GM23338 (cell line): ENCODE data around the gene APOBEC3F. TPM values are rescaled to one million over a fixed set of nuclear protein-coding genes. Genes with fewer than 3 reads are reported as not detected.
"Not testable (repeated sequence)": the region's sequence is repeated elsewhere in the genome, so short reads cannot be mapped to it uniquely, and the experiment has no call there.

Experiments
- ATAC-seq: fragments of 200-7000 bp; cut with Tn5 transposase; 3 replicates; pipeline ENCODE4 v1.9.1; 2020
- DNase-seq: peaks from one replicate; pipeline ENCODE4 v3.0.0-alpha.2; 2015; ENCODE audit warnings: low spot score
- H2AFZ ChIP-seq: fragments of 200-600 bp; sonication (generic); 2 replicates; pipeline ENCODE4 v1.8.0; 2016; ENCODE audit warnings: antibody characterized with exemption, mild to moderate bottlenecking, moderate library complexity
- H3F3A ChIP-seq: fragments of 200-600 bp; sonication (generic); replicated peaks from 2 replicates; pipeline ENCODE4 v1.8.0; 2017; ENCODE audit warnings: antibody characterized with exemption, mixed run types, low read depth
- H3K27ac ChIP-seq: fragments of 200-600 bp; sonication (generic); 2 replicates; pipeline ENCODE4 v1.6.1; 2016; ENCODE audit warnings: low read depth
- H3K27me3 ChIP-seq: fragments of 200-600 bp; sonication (generic); 2 replicates; pipeline ENCODE4 v1.8.0; 2016; ENCODE audit warnings: mild to moderate bottlenecking, mixed run types, moderate library complexity; ENCODE audit not compliant: insufficient read depth
- H3K36me3 ChIP-seq: fragments of 200-600 bp; sonication (generic); 2 replicates; pipeline ENCODE4 v1.8.0; 2016; ENCODE audit warnings: mild to moderate bottlenecking; ENCODE audit not compliant: insufficient read depth
- H3K4me1 ChIP-seq: fragments of 200-600 bp; sonication (generic); 2 replicates; pipeline ENCODE4 v1.8.0; 2016; ENCODE audit warnings: mild to moderate bottlenecking, moderate library complexity; ENCODE audit not compliant: insufficient read depth
- H3K4me2 ChIP-seq: fragments of 200-600 bp; sonication (generic); 2 replicates; pipeline ENCODE4 v1.7.1; 2017; ENCODE audit warnings: mixed run types
- H3K4me3 ChIP-seq: fragments of 200-600 bp; sonication (generic); 2 replicates; pipeline ENCODE4 v1.6.1; 2016; ENCODE audit warnings: mixed run types
- H3K79me2 ChIP-seq: fragments of 200-600 bp; sonication (generic); replicated peaks from 2 replicates; pipeline ENCODE4 v1.8.0; 2017; ENCODE audit warnings: mild to moderate bottlenecking; ENCODE audit not compliant: insufficient read depth
- H3K9me2 ChIP-seq: fragments of 200-600 bp; sonication (generic); 2 replicates; pipeline ENCODE4 v1.8.0; 2017; ENCODE audit not compliant: insufficient read depth
- H4K20me1 ChIP-seq: fragments of 200-600 bp; sonication (generic); replicated peaks from 2 replicates; pipeline ENCODE4 v1.8.0; 2017; ENCODE audit warnings: mild to moderate bottlenecking; ENCODE audit not compliant: insufficient read depth
- H3K27ac Mint-ChIP-seq: 2 replicates; pipeline ENCODE4 v1.8.0; 2020; ENCODE audit warnings: inconsistent platforms, mild to moderate bottlenecking, moderate library complexity, mixed read lengths
- H3K27me3 Mint-ChIP-seq: 3 replicates; pipeline ENCODE4 v1.8.0; 2022; ENCODE audit warnings: low read depth, mild to moderate bottlenecking, moderate library complexity, mixed read lengths, inconsistent platforms; ENCODE audit not compliant: insufficient read depth, poor library complexity
- H3K36me3 Mint-ChIP-seq: 3 replicates; pipeline ENCODE4 v1.8.0; 2021; ENCODE audit warnings: low read depth, mild to moderate bottlenecking, inconsistent platforms, moderate library complexity, mixed read lengths
- H3K4me1 Mint-ChIP-seq: 3 replicates; pipeline ENCODE4 v1.8.0; 2020; ENCODE audit warnings: mild to moderate bottlenecking, inconsistent platforms, mixed read lengths
- H3K4me3 Mint-ChIP-seq: 3 replicates; pipeline ENCODE4 v1.8.0; 2021; ENCODE audit warnings: moderate library complexity, mild to moderate bottlenecking, inconsistent platforms, mixed read lengths
- H3K9me3 Mint-ChIP-seq: 3 replicates; pipeline ENCODE4 v1.8.0; 2020; ENCODE audit warnings: moderate library complexity, mild to moderate bottlenecking, inconsistent platforms, mixed read lengths
- CREB1 ChIP-seq: fragments of 250-450 bp; sonication (Bioruptor Pico); IDR thresholded peaks from 2 replicates; pipeline ENCODE4 v1.5.0; 2020; ENCODE audit warnings: low read depth, mild to moderate bottlenecking, moderate library complexity
- POLR2AphosphoS5 ChIP-seq: IDR thresholded peaks from 2 replicates; pipeline ENCODE4 v1.6.1; 2016; ENCODE audit warnings: antibody characterized with exemption, low read depth
- REST ChIP-seq: IDR thresholded peaks from one replicate; pipeline ENCODE4 v1.6.1; 2018; ENCODE audit warnings: antibody characterized with exemption; ENCODE audit not compliant: unreplicated experiment
- STAT1 ChIP-seq: IDR thresholded peaks from one replicate; pipeline ENCODE4 v1.6.1; 2016; ENCODE audit warnings: antibody characterized with exemption; ENCODE audit not compliant: unreplicated experiment
- ZNF114 ChIP-seq: fragments of 250-450 bp; sonication (Bioruptor Pico); IDR thresholded peaks from 2 replicates; pipeline ENCODE4 v1.5.0; 2020; ENCODE audit warnings: mild to moderate bottlenecking, moderate library complexity
- ZNF331 ChIP-seq: fragments of 250-450 bp; sonication (Bioruptor Pico); IDR thresholded peaks from 2 replicates; pipeline ENCODE4 v1.5.0; 2020; ENCODE audit warnings: low read depth, mild to moderate bottlenecking, moderate library complexity
- long read RNA-seq: library from polyadenylated mRNA; unstranded; transcript quantifications from one replicate; pipeline ENCODE4 v2.0.0, GENCODE V29; 2020; ENCODE audit not compliant: unreplicated experiment
- polyA plus RNA-seq: library from polyadenylated mRNA; unstranded; fragments of >200 nt; fragmentation: Nextera tagmentation; extraction: Ambion mirVana; gene quantifications from 2 replicates; pipeline ENCODE4 v1.2.1, GENCODE V29; 2016
- total RNA-seq: library from RNA; depleted of rRNA; stranded (reverse); fragments of >200 nt; shearing (Covaris generic); gene quantifications from 2 replicates; pipeline ENCODE4 v1.2.3, GENCODE V29; 2014; rRNA removed
- TF ChIP-seq, protein P1 (sequence below), 2 experiments: fragments of 200-600 bp in 1 of 2; sonication (generic) in 1 of 2; conservative IDR thresholded peaks; 2 replicates each; pipeline versions ENCODE4 v1.5.1 to v1.6.1; 2016 to 2017; ENCODE audit warnings: antibody characterized with exemption in 2 of 2, low read depth in 2 of 2, mild to moderate bottlenecking in 2 of 2, moderate library complexity in 1 of 2
- TF ChIP-seq, protein P2 (sequence below): IDR thresholded peaks from 2 replicates; pipeline ENCODE4 v1.6.1; 2016; ENCODE audit warnings: antibody characterized with exemption

Gene APOBEC3F
- 3.4 and 4.7 TPM in 2 replicates for total RNA-seq
- polyA plus RNA-seq: 3.4 and 3.5 TPM in 2 replicates
- long read RNA-seq, partial matches to known transcripts: 1 of 2 reads
- long read RNA-seq, other reads (novel, unspliced or antisense): 0 of 2 reads

GRCh38 chr22:39040538-39041296 lies at the start of gene APOBEC3F:
APOBEC3F (plus strand) TSS chr22:39040864; CDS start chr22:39040961, 97 bp downstream.
- TF ChIP-seq, protein P1, sequence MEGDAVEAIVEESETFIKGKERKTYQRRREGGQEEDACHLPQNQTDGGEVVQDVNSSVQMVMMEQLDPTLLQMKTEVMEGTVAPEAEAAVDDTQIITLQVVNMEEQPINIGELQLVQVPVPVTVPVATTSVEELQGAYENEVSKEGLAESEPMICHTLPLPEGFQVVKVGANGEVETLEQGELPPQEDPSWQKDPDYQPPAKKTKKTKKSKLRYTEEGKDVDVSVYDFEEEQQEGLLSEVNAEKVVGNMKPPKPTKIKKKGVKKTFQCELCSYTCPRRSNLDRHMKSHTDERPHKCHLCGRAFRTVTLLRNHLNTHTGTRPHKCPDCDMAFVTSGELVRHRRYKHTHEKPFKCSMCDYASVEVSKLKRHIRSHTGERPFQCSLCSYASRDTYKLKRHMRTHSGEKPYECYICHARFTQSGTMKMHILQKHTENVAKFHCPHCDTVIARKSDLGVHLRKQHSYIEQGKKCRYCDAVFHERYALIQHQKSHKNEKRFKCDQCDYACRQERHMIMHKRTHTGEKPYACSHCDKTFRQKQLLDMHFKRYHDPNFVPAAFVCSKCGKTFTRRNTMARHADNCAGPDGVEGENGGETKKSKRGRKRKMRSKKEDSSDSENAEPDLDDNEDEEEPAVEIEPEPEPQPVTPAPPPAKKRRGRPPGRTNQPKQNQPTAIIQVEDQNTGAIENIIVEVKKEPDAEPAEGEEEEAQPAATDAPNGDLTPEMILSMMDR (conservative IDR thresholded peaks at IDR 0.05; ENCODE audit: low read depth in 2 of 2): peak in 1 of 2 experiments; percentile 14; a peak in 1 of 4 replicates
- peak; percentile 37 for TF ChIP-seq POLR2AphosphoS5
- H3K36me3 ChIP-seq, H3K27me3 ChIP-seq, H3K9me2 ChIP-seq, H3K9me3 Mint-ChIP-seq, H4K20me1 ChIP-seq, H3K79me2 ChIP-seq, H3K36me3 Mint-ChIP-seq, H2AFZ ChIP-seq: not testable (repeated sequence)
- peaks cover 21% of the 10 kb centered on the region for H3K27me3 Mint-ChIP-seq
- peak; percentile 88 for ATAC-seq
- peak within 1 kb of the TSS; percentile 72 for H3K4me3 Mint-ChIP-seq
- Histone ChIP-seq H3K4me3 (peak within 1 kb of the TSS; percentile 63), H3K27ac (peak within 1 kb of the TSS; percentile 90), H3K4me2 (peak within 1 kb of the TSS; percentile 82), H3K4me1 (peaks cover 43% of the 10 kb centered on the region), H3F3A (peaks cover 18% of the 10 kb centered on the region; the same call in 1 of the 2 replicates)
- peak; percentile 60 for DNase-seq
- peaks cover 57% of the 10 kb centered on the region for H3K4me1 Mint-ChIP-seq
- peak within 1 kb of the TSS; percentile 95 for H3K27ac Mint-ChIP-seq

GRCh38 chr22:38992871-38993371 lies 47.7 kb upstream of the APOBEC3F start:
- DNase-seq: peak; percentile 82
- H2AFZ ChIP-seq: not testable (repeated sequence)

GRCh38 chr22:38996105-38996504 lies 44.6 kb upstream of the APOBEC3F start:
- Histone ChIP-seq H2AFZ (no peak overlapping the region), H3K27ac (no peak overlapping the region), H3K9me2 (no peaks in the 10 kb centered on the region), H3K4me1 (peaks cover 5% of the 10 kb centered on the region), H4K20me1 (no peaks in the 10 kb centered on the region), H3K4me2 (no peak overlapping the region), H3K79me2 (no peaks in the 10 kb centered on the region), H3K36me3 (no peaks in the 10 kb centered on the region), H3K27me3 (no peaks in the 10 kb centered on the region), H3K4me3 (no peak overlapping the region), H3F3A (peaks cover 5% of the 10 kb centered on the region; the same call in 1 of the 2 replicates)
- Mint-ChIP-seq H3K4me1 (peaks cover 43% of the 10 kb centered on the region), H3K27me3 (peaks cover 16% of the 10 kb centered on the region), H3K36me3 (peaks cover 11% of the 10 kb centered on the region), H3K4me3 (no peak overlapping the region), H3K9me3 (peaks cover 10% of the 10 kb centered on the region; the same call in 2 of the 3 replicates), H3K27ac (no peak overlapping the region)
- ATAC-seq (no peak), DNase-seq (no peak)
- TF ChIP-seq STAT1: no peak
- TF ChIP-seq ZNF114 (CRISPR knock-in tag): no peak
- TF ChIP-seq, protein P2, sequence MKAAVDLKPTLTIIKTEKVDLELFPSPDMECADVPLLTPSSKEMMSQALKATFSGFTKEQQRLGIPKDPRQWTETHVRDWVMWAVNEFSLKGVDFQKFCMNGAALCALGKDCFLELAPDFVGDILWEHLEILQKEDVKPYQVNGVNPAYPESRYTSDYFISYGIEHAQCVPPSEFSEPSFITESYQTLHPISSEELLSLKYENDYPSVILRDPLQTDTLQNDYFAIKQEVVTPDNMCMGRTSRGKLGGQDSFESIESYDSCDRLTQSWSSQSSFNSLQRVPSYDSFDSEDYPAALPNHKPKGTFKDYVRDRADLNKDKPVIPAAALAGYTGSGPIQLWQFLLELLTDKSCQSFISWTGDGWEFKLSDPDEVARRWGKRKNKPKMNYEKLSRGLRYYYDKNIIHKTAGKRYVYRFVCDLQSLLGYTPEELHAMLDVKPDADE: no peak
- TF ChIP-seq REST: no peak
- no peak for TF ChIP-seq POLR2AphosphoS5
- no peak for TF ChIP-seq CREB1 (CRISPR knock-in tag)
- no peak for TF ChIP-seq ZNF331 (CRISPR knock-in tag)

More at GRCh38 chr22:38992871-38993371, 47.7 kb upstream of the APOBEC3F start:
- H3K27ac ChIP-seq, H3K9me2 ChIP-seq, H3K27me3 ChIP-seq, H3K36me3 Mint-ChIP-seq, H3K4me1 ChIP-seq, H3K36me3 ChIP-seq, H3F3A ChIP-seq, H4K20me1 ChIP-seq, H3K79me2 ChIP-seq: not testable (repeated sequence)
- peaks cover 12% of the 10 kb centered on the region for H3K27me3 Mint-ChIP-seq
- peaks cover 10% of the 10 kb centered on the region; the same call in 2 of the 3 replicates for H3K9me3 Mint-ChIP-seq
- peak; percentile 63 for TF ChIP-seq POLR2AphosphoS5
- peak overlapping the region; percentile 62 for H3K27ac Mint-ChIP-seq
- Histone ChIP-seq H3K4me2 (peak overlapping the region; percentile 74), H3K4me3 (peak overlapping the region; percentile 46; the same call in 1 of the 2 replicates)
- peak; percentile 95 for ATAC-seq
- peak overlapping the region; percentile 9; the same call in 1 of the 3 replicates for H3K4me3 Mint-ChIP-seq
- peaks cover 26% of the 10 kb centered on the region for H3K4me1 Mint-ChIP-seq
